HEK293 (cell line): ENCODE data around the gene TAGAP.

Source experiments
- ATF2 ChIP-seq: fragments of 450-650 bp; formaldehyde crosslinking; IDR thresholded peaks from 2 replicates; pipeline ENCODE4 v1.5.1; 2016; ENCODE audit warnings: missing biosample characterization, missing genetic modification characterization, low read depth
- CTCF ChIP-seq: fragments of 450-650 bp; formaldehyde crosslinking; IDR thresholded peaks from 2 replicates; pipeline ENCODE4 v1.5.1; 2016; ENCODE audit warnings: missing biosample characterization, missing genetic modification characterization
- MYNN ChIP-seq: fragments of 450-650 bp; formaldehyde crosslinking; IDR thresholded peaks from 2 replicates; pipeline ENCODE4 v1.5.1; 2016; ENCODE audit warnings: missing biosample characterization, missing genetic modification characterization, borderline replicate concordance
- RBAK ChIP-seq: fragments of 450-650 bp; formaldehyde crosslinking; IDR thresholded peaks from 2 replicates; pipeline ENCODE4 v1.5.1; 2016; ENCODE audit warnings: missing biosample characterization, missing genetic modification characterization
- ZBTB7A ChIP-seq: fragments of 450-650 bp; formaldehyde crosslinking; IDR thresholded peaks from 2 replicates; pipeline ENCODE4 v1.5.1; 2016; ENCODE audit warnings: low read depth, missing biosample characterization, missing genetic modification characterization
- ZNF132 ChIP-seq: fragments of 450-650 bp; formaldehyde crosslinking; IDR thresholded peaks from 2 replicates; pipeline ENCODE4 v1.5.1; 2017; ENCODE audit warnings: missing biosample characterization, missing genetic modification characterization, borderline replicate concordance
- ZNF214 ChIP-seq: fragments of 450-650 bp; formaldehyde crosslinking; IDR thresholded peaks from 2 replicates; pipeline ENCODE4 v1.5.1; 2017; ENCODE audit warnings: missing biosample characterization, mild to moderate bottlenecking, missing genetic modification characterization, borderline replicate concordance
- ZNF274 ChIP-seq, 2 experiments: fragments of 200-500 bp in 1 of 2; fragments of 450-650 bp in 1 of 2; sonication (Bioruptor generic) in 1 of 2; formaldehyde crosslinking in 1 of 2; IDR thresholded peaks; 2 replicates each; pipeline versions ENCODE4 v1.5.1 to v1.6.1; 2014 to 2016; ENCODE audit warnings: borderline replicate concordance in 1 of 2, inconsistent platforms in 1 of 2, low read length in 1 of 2, missing biosample characterization in 1 of 2, missing genetic modification characterization in 1 of 2
- ZNF449 ChIP-seq: fragments of 450-650 bp; formaldehyde crosslinking; IDR thresholded peaks from 2 replicates; pipeline ENCODE4 v1.5.1; 2017; ENCODE audit warnings: missing biosample characterization, mild to moderate bottlenecking, missing genetic modification characterization, moderate library complexity
- ZNF501 ChIP-seq: fragments of 450-650 bp; formaldehyde crosslinking; IDR thresholded peaks from 2 replicates; pipeline ENCODE4 v1.5.1; 2016; ENCODE audit warnings: missing biosample characterization, missing genetic modification characterization
- ZSCAN4 ChIP-seq: fragments of 450-650 bp; formaldehyde crosslinking; IDR thresholded peaks from 2 replicates; pipeline ENCODE4 v1.5.1; 2017; ENCODE audit warnings: missing biosample characterization, missing genetic modification characterization

- TF ChIP-seq ATF2 (tag by site-specific recombination) (no peak), ZBTB7A (tag by site-specific recombination) (no peak), CTCF (tag by site-specific recombination) (no peak), ZNF274 (IDR thresholded peaks at IDR 0.05; ENCODE audit: low read length) (no peak), ZNF274 (tag by site-specific recombination; IDR thresholded peaks at IDR 0.05; ENCODE audit: borderline replicate concordance) (no peak), ZNF501 (tag by site-specific recombination) (no peak), MYNN (no peak), ZNF214 (no peak), ZNF132 (no peak), ZSCAN4 (tag by site-specific recombination) (no peak), ZNF449 (tag by site-specific recombination) (no peak), RBAK (tag by site-specific recombination) (no peak)
Observed at GRCh38 chr6:158993639-158994038, 51.2 kb downstream of the TAGAP start.
